GM19193 (cell line): Measurements from ENCODE around the gene RRP1.
A peak's percentile ranks its signal among the peaks of the same experiment; 100 is the strongest.

ENCODE experiments used
- POLR2A ChIP-seq: IDR thresholded peaks from 4 replicates; pipeline ENCODE4 v1.6.1; 2011; ENCODE audit not compliant: insufficient read depth, insufficient read length; ENCODE audit errors: extremely low read depth

RRP1 gene

GRCh38 chr21:43800124-43800523 is 10.7 kb downstream of the RRP1 start:
- no peak for TF ChIP-seq POLR2A

DNA sequence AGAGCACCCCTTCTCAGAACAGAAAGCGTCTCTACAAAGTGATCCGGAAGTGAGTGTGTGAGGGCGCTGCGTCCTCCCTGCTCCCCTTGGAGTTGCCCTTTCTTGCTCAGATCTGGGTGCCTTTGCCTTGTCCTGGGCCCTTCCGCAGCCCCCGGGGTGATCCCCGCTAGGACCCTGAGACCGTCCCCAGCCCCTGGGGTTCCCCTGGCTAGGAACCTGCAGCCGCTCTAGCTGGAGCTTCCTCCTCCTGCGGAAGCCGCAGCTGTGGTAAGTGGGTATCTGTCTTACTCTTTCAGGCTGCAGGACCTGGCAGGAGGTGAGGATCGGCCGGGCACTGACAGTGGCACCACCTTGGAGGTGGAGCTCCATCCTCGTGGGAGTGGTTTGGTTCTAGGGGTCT is 11.2 kb downstream of the RRP1 start:
- TF ChIP-seq POLR2A = no peak

DNA sequence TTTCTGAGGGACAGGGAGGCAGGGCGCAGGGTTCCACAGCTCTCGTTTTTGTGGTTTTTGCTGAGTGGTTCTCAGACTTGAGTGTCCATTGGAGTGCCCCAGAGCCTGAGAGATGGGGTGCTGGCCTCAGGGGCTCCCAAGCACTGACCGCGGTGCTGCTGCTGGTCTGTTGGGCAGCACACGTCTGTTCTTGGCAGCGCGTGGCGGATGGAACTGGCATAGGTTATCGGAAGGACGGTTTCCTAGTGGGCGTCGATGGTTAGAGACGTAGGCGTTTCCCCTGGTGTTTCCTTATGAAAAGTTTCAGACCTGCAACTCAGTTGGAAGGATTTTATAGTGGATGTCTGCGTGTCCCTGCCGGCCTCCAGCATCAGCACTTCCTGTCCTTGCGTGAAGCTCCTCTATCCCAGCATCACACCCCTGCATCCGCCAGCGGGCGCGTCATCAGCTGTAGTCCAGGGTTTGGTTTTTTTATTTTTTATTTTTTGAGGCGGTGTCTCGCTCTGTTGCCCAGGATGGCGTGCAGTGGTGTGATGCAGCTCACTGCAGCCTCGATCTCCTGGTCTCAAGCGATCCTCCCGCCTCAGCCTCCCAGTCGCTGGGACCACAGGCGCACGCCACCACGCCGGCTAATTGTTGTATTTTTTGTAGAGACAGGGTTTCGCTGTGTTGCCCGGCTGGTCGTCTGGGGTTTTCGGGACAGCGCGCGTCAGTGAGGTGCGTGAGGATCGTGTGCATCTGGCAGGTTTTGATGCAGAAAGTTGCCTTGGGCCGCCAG is 11.8 kb downstream of the RRP1 start:
- no peak for TF ChIP-seq POLR2A

DNA sequence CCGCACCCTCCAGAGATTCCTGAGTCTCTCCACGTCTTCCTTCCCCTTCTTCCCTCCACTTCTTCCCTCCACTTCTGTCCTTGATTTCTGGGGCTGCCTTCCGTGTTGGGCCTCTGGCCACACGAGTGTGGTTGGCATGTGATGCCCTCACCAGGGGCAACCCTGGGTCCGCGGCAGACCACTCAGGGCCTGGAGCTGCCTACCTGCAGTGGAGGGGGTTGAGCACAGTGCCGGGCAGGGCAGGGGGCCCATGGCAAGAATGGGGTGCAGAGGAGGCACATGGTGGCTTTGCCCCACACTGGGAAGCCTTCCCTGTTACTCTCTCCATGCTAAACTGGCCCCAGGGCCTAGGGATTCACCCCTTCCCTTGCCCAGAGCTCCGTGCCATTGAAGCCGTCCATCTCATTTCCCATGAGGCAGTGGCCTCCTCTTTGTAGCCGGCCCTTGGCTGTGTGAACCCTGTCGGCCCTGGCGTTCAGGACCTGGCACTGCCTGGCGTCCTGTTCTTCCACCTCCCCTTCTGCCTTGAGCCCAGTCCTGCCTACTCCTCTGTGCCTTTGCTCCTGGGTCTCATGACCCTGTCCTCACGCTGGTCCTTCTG is 13.4 kb downstream of the RRP1 start:
- no peak for TF ChIP-seq POLR2A

GRCh38 chr21:43803558-43804300 is 14.4 kb downstream of the RRP1 start:
- no peak for TF ChIP-seq POLR2A

DNA sequence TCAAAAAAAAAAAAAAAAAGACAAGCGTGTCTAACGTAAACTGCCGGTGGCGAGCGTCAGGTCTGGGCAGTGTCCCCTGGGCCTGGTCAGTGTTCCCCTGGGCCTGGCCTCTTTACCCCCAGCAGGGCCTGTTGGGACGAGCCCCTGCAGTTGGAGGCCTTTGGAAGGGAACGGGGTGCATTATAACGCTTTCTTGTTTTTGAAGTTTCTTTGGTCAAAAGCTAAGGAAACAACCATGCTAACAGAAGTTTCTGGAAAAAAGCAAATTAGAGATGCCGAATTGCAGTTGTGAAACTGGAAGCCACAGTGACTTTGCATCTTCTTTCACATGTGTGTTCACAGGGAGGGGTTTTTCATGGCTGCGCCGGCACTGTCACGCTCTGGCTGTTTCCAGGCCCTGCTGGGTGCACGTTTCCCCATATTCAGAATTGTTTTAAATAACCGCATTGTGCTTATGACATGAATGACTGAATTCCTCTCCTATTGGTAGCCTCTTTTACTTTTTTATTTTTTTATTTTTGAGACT is 16.0 kb downstream of the RRP1 start:
- peak; percentile 1 for TF ChIP-seq POLR2A

DNA sequence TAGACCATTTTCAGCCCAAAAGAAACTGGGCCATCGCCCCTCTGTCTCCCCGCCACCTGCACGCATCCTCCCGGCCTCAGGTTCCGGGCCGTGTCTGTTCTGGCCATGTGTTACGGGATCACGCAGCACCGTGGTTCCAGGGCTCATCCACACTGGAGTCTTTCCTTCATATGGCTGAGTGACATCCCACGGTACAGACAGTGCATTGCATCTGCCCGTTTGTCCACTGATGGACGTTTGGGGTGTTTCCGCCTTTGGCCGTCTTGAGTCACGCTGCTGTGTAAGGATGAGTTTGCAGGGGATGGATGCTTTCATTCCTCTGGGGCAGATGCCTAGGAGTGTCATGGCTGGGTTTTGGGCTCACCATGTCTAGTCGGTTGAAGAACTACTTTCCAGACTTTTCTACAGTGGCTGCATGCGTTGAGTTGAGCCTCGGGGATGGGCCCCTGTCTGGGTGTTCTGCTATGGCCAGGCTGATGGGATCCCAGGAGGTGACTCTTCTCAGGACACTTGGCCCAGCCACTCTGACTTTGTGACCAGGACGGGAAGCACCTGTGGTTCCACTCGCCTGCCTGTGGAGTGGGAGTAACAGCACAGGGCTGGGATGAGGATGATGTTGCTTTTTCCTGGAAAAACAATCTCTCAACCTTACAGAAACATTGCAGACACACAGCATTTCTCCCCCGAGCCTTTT is 16.8 kb downstream of the RRP1 start:
- peak; percentile 23 for TF ChIP-seq POLR2A

GRCh38 chr21:43808367-43808766 is 19.0 kb downstream of the RRP1 start:
- TF ChIP-seq POLR2A = no peak

- TF ChIP-seq POLR2A = no peak
These were observed 19.5 kb downstream of the RRP1 start for GRCh38 chr21:43808832-43809251.

DNA sequence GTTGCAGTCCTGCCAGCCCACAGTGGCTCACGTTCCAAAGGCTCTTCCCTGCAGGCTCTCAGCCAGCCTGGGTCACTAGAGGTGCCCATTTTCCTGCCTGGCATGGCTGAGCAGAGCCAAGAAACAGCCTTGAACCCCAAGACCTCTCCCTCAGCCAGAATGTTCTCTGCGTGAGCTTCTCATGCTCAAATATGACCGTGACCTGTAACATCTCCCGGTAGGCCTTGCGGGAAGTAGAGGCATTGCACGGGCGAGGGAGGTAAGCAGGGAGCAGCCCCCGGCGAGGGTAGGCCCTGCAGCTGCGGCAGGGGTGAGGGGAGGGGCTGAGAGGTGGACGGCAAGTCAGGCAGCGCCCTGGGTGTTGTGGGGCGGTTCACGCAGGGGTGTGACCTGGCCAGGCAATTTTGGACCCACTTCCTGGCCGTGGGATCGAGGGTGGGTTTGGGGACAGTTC is 20.0 kb downstream of the RRP1 start:
- no peak for TF ChIP-seq POLR2A

- TF ChIP-seq POLR2A = no peak
These were observed 20.6 kb downstream of the RRP1 start for GRCh38 chr21:43809853-43810504.

DNA sequence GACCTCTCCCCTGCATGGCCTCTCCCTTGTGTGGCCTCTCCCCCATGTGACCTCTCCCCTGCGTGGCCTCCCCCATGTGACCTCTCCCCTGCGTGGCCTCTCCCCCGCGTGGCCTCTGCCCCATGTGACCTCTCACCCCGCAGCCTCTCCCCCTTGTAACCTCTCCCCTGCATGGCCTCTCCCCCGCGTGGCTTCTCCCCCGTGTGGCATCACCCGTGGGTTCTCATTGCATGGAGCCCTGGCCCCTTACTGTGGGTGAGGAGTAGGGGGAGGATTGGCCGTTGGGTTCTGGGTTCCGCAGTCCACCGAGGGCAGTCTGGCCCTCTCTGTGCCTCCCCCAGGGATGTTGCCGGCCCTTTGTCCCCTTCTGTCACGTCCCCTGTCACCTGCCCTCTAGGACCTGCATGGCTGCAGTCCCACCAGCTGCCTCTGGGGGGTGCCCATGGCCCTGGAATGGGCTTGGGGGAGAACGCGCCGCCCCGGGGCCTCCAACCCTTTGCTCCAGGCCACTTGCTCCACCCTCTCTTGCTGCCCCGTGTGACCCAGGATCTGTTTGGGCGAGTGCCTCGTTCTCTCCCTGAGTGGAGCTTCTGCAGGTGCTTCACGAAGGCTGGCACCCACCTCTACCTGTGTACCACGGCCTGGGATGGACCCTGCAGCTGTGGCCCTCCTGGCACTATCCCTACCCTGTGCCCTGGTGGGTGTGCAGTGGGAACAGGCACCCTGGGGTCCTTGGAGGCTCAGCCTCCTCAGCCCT is 21.3 kb downstream of the RRP1 start:
- TF ChIP-seq POLR2A = no peak

DNA sequence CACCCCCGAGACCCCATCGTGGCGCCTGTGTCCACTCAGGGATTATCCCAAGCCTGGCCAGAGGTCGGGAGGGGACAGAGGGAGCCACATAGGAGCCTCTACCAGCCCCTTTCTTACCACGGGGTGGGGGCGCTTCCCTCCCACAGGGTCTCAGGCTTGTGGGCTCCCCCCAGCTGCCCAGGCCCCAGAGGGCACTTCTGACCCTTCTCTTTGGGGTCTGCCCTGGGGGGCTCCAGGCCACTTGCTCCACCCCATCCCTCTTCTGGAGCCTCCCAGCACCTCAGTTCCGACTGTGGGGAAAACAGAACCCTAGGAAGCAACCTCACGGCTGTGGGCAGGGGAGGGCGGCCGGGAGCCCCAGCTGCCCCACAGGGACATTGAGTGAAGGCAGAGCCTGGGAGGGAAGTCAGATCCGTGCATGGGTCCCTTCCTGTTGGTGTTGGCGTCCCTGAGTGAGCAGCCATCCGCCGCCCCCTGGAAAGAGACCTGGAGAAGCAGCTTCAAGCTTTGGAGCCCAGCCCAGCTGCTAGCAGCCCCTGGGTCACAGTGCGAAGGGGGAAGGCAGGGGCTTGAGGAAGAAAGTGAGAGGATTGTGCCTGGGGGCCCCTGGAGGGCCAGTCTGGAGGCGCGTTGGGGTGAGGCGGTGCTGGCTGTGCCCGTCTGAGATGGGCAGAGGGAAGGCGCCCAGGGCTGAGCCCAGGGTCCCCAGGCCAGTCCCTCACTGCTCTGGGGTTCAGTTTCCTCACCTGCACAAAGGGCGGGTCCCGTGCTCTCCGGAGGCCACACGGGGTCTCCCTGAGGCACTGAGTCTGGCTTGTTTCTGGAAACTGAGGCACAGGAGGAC is 22.1 kb downstream of the RRP1 start:
- TF ChIP-seq POLR2A = no peak

DNA sequence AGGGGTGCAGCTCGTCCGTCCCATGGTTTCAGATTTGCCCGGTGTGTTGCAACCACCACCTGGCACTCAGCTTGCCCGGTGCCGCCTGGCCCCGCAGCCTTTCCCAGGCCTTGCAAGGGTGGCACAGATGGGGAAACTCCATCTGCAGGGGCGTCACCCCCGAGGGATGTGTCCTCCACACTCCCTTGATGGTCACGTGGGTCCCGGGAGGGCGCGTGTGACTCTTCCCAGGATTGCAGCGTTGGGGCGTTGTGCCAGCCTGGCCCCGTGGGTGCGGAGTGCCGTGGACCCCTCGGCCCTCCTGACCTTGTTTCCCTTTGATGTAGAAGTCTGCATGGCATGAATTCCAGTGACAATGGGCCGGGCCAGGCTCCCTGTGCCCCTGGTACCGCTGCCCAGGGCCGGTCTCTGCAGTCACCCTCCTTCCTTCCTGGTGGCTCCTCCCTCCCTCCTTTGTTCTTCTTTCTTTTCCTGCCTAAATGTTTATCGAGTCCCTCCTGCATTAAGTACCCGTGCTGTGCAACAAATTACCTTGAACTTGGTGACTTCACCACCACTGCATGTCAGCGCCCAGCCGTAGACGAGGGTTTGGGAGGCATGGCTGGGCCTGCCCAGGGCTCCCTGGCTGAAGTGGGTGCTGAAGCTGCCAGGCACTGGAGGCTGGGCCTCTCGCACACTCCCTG is 22.9 kb downstream of the RRP1 start:
- no peak for TF ChIP-seq POLR2A
